RWPE1 (cell line): ENCODE results near the gene CACNA1A.

ENCODE experiments used
- CTCF ChIA-PET: fragments of 350-600 bp; sonication (Branson Sonifier 250); formaldehyde crosslinking; extraction: SDS; loops from one replicate; lab custom pipeline; 2021; lab: Yijun Ruan, JAX
- POLR2A ChIA-PET: fragments of 400-600 bp; formaldehyde crosslinking; extraction: SDS; loops from one replicate; lab custom pipeline; 2020; ENCODE audit warnings: antibody characterized with exemption; ENCODE audit not compliant: low non-redundant PET; lab: Yijun Ruan, JAX
- DNase-seq: peaks from one replicate; pipeline ENCODE4 v3.0.0; 2012; ENCODE audit warnings: low spot score
- H3K27ac ChIP-seq: fragments of 450-650 bp; 2 replicates; pipeline ENCODE4 v1.5.1; 2017
- TF ChIP-seq, protein P1 (sequence below): fragments of 450-650 bp; conservative IDR thresholded peaks from 2 replicates; pipeline ENCODE4 v1.5.1; 2017; ENCODE audit warnings: low read depth, mild to moderate bottlenecking

CACNA1A gene

DNA sequence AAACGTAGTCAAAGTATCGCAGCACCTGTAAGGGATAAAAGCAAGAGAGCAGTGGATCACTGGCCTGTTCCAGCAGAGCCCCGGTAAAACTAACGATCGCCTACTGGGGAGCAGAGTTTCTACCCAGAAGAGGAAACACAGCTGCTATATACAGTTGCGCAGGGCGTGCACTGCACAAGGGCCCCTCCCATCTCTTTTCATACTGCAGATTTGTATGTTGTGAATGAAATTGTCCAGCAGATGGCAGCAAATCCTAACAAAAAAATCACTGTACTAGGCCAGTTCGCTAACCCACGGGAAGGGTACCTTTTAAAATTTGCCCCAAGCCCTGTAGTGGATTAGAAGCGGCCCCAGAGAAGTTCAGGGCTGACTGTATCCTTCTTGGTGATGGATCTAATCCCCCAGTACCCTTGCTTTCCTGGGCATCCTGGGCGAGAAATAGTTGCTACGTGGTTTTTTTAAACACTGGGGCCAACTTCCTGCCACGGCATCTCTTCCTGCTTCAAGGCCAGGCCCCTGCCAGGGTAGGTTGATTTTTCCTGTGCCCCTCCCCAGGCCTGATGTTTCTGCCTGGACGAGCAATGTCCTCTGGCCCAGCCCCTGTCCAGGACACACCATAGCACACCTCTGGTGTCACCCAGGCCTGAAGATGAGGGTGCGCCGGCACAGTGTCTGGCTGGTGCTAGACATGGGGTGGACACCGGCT is 229.0 kb downstream of the CACNA1A start:
- CTCF ChIA-PET: interaction anchor here (0.5 to 3.6 kb wide), 26 partner anchors 9 to 444 kb away, joined by 3 to 29 read pairs (median 4); no protein-coding TSS in a partner anchor

DNA sequence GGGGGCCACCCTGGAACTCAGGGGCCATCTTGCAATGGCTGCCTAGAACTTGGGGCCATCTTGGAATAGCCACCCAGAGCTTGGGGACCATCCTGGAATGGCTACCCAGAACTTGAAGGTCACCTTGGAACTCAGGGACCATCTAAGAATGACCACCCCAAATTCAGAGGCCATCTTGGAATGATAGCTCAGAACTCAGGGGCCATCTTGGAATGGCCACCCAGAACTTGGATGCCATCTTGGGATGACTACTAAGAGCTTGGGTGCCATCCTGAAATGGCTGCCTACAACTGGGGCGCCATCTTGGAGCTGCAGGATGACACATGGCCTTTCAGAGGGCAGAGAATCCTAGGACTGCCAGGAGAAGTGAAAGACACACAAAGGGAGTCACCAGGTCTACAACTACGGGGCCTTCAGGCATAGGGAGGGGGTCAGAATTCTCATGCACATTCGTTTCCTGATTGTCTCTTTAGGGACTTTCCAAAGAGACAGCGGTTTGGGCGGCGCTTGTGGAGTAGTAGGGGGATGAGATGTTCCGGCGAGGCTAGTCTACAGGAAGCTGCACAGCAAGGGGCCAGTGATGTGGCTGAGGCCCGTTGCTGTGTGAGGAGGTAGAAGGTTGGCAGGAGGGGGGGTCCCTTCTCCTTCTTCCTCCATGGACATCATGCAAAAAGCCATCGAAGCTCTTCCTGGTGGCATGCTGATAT is 231.1 kb downstream of the CACNA1A start:
- no peak for DNase-seq
- TF ChIP-seq, protein P1, sequence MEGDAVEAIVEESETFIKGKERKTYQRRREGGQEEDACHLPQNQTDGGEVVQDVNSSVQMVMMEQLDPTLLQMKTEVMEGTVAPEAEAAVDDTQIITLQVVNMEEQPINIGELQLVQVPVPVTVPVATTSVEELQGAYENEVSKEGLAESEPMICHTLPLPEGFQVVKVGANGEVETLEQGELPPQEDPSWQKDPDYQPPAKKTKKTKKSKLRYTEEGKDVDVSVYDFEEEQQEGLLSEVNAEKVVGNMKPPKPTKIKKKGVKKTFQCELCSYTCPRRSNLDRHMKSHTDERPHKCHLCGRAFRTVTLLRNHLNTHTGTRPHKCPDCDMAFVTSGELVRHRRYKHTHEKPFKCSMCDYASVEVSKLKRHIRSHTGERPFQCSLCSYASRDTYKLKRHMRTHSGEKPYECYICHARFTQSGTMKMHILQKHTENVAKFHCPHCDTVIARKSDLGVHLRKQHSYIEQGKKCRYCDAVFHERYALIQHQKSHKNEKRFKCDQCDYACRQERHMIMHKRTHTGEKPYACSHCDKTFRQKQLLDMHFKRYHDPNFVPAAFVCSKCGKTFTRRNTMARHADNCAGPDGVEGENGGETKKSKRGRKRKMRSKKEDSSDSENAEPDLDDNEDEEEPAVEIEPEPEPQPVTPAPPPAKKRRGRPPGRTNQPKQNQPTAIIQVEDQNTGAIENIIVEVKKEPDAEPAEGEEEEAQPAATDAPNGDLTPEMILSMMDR: no peak
- CTCF ChIA-PET: interaction anchor here (3.6 kb wide), 1 partner anchor 314 kb away, joined by 29 read pairs; no protein-coding TSS in a partner anchor
- POLR2A ChIA-PET: no interaction called here
- H3K27ac ChIP-seq: no peak overlapping the region

More for the DNA sequence above, 229.0 kb downstream of the CACNA1A start:
- TF ChIP-seq, protein P1: peak; percentile 60
- no peak overlapping the region for H3K27ac ChIP-seq
- DNase-seq: peak; percentile 77
- POLR2A ChIA-PET: no interaction called here

DNA sequence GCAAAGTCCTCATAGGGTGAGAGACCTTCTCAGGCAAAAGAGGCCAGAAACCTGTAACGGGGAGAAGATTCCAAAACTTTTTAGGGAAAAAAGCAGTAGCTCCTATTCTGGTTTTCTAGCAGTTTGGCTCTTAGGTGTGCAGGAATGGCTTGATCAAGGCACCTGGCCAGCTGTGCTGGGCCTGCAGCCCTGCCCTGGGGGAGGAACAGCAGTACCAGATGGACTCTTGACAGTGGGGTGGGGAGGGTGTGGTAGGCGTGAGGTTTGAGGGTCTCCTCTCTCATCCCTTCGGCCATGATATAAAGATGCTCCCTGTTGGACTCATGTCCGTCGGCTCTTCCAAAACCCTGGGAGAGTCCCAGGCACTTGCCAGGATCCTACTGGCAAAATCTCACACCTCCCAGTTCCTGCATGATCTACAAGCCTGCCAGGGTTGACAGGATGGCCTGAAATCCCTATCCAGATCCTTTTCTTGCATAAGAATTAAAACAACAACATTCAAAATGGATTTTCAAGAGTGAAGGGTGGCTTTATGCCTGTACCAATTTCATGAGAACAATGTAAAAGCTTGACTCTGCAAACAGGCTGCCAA is 235.7 kb downstream of the CACNA1A start:
- DNase-seq: no peak
- POLR2A ChIA-PET: no interaction called here
- CTCF ChIA-PET: interaction anchor here (1.0 to 1.1 kb wide), 2 partner anchors 8 to 293 kb away, joined by 3 to 5 read pairs; no protein-coding TSS in a partner anchor
- TF ChIP-seq, protein P1: no peak
- no peak overlapping the region for H3K27ac ChIP-seq

DNA sequence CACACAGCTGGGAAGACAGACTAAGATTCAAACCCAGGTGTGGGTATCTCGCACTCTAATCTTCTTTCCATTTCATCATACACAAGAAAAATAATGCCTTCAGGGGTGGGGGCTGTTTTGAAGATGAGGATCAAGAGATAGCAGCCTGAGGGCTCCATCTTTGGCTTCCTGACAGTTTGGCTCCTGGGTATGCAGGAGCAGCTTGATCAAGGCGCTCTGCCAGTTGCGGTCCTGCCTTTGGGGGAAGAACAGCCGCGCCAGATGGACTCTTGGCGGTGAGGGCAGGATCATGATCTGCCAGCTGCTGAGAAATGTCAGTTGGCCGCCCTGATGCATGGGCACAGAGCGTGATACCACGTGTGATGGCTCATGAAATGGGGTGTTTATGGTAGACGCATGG is 236.9 kb downstream of the CACNA1A start:
- DNase-seq: no peak
- POLR2A ChIA-PET: no interaction called here
- H3K27ac ChIP-seq: no peak overlapping the region
- CTCF ChIA-PET: no interaction called here
- TF ChIP-seq, protein P1: no peak

DNA sequence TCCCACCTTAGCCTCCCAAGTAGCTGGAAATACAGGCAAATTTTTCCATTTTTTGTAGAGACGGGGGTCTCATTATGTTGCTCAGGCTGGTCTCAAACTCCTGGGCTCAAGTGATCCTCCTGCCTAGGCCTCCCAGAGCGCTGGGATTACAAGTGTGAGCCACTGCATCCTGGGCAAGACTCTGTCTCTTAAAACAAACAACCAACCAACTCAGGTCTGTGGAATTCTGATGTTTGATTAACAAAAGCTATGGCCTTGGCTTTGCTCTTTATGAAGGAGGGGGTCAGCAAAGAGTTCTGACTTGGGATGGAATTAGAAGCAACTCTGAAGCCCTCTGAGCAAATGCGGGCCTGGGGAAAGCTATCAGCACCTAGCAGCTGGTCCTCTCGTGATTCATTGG is 238.4 kb downstream of the CACNA1A start:
- DNase-seq: no peak
- ChIA-PET POLR2A (no interaction called here), CTCF (interaction anchor here (1.1 to 1.4 kb wide), 2 partner anchors 10 to 322 kb away, joined by 3 read pairs; no protein-coding TSS in a partner anchor)
- no peak overlapping the region for H3K27ac ChIP-seq
- TF ChIP-seq, protein P1: no peak

DNA sequence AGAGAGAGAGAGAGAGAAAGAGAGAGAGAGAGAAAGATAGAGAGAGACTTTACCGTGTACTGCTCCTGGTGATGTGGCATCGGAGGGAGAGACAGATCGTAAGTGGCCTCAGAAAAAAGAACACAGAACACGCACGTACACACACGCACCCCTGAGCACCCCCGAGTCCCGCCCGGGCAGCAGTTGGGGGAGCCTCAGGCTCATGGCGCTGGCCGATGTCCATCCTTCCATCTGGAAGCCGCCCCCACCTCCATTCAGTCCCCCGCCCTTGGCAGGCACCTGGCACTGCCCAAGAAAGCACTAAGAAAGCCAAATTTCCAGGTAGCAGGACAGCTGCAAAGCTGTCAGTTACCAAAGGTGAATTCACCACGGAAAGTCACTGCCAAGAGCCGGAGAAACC is 239.1 kb downstream of the CACNA1A start:
- TF ChIP-seq, protein P1: no peak
- no peak overlapping the region for H3K27ac ChIP-seq
- POLR2A ChIA-PET: no interaction called here
- no peak for DNase-seq
- CTCF ChIA-PET: interaction anchor here (1.1 to 1.4 kb wide), 2 partner anchors 11 to 323 kb away, joined by 3 read pairs; no protein-coding TSS in a partner anchor
